Measurements from ENCODE around the gene LRP1B. TPM values are rescaled to one million over a fixed set of nuclear protein-coding genes. Genes with fewer than 3 reads are reported as not detected.

The LRP1B gene
- total and polyA plus RNA-seq, 2 donors (not counting 1 experiment from before 2014, with no cell fraction given), result not detected

DNA sequence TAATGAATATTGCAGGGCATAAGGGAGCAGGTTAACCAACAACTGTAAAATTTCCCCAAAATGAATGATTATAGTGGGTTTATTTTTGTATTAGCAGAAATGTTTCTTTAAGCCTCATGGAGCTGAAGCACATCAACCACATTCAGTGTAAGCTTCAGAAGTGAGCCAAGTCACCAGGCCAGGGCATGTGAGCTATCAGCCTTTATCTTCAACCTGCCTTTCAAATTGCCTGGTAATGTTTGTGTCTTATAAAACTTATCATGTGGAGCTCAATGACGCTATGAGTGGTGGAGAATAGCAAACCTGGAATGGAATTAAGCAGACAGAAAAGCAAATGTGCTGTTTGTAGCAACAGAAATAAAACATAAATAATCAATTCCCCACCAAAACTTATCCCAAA is 1068.4 kb downstream of the LRP1B start:
- CTCF ChIA-PET, result no interaction called here
- Mint-ChIP-seq H3K4me3 (no peak overlapping the region), H3K27ac (no peak overlapping the region), H3K27me3 (no peaks in the 10 kb centered on the region), H3K9me3 (ENCODE audit: insufficient read depth) (no peaks in the 10 kb centered on the region), H3K4me1 (no peaks in the 10 kb centered on the region)
- Histone ChIP-seq H3K4me1 (ENCODE audit: control insufficient read depth in 2 of 2, insufficient read depth in 2 of 2, low read length in 2 of 2) (no peaks in the 10 kb centered on the region), H3K79me2 (ENCODE audit: control insufficient read depth, insufficient read depth, low read length) (no peaks in the 10 kb centered on the region), H3K9ac (ENCODE audit: low read length) (no peak overlapping the region), H3K4me3 (ENCODE audit: control extremely low read depth in 1 of 5, extremely low read depth in 1 of 5, insufficient read depth in 1 of 5, low read depth in 2 of 5, low read length in 4 of 5) (no peak overlapping the region), H2AFZ (ENCODE audit: insufficient read depth, low read depth, low read length, poor library complexity, severe bottlenecking) (no peak overlapping the region), H3K27ac (ENCODE audit: low read length in 2 of 2) (no peak overlapping the region), H4K20me1 (ENCODE audit: control insufficient read depth, insufficient read depth, low read length, poor library complexity, severe bottlenecking) (no peaks in the 10 kb centered on the region), H3K9me3 (ENCODE audit: control extremely low read depth in 1 of 3, control insufficient read depth in 2 of 3, insufficient read depth in 1 of 3, low read length in 2 of 3) (no peaks in the 10 kb centered on the region), H3K36me3 (replicated peaks in 1 of 2; ENCODE audit: control extremely low read depth in 1 of 2, control insufficient read depth in 1 of 2, extremely low read depth in 1 of 2, insufficient read depth in 2 of 2, low read length in 1 of 2) (no peaks in the 10 kb centered on the region), H3K4me2 (replicated peaks; ENCODE audit: low read depth, low read length, poor library complexity, severe bottlenecking) (no peak overlapping the region), H3K27me3 (replicated peaks in 1 of 4; ENCODE audit: control extremely low read depth in 1 of 4, control insufficient read depth in 3 of 4, insufficient read depth in 4 of 4, low read length in 3 of 4) (no peaks in the 10 kb centered on the region)
- TF ChIP-seq CTCF (IDR thresholded peaks at IDR 0.05), result no peak
- TF ChIP-seq EZH2 (IDR thresholded peaks at IDR 0.05; ENCODE audit: borderline replicate concordance, insufficient read depth, low read depth, low read length, poor library complexity, severe bottlenecking), result no peak
- no CpG with 5 or more reads among the region's 1 CpG for WGBS (ENCODE audit: insufficient coverage)
- DNase-seq, result no peak
- ATAC-seq (ENCODE audit: low read depth), result no peak
- intact Hi-C loops (cut with micrococcal nuclease), result no loop called here
- POLR2A ChIA-PET, result no interaction called here

DNA sequence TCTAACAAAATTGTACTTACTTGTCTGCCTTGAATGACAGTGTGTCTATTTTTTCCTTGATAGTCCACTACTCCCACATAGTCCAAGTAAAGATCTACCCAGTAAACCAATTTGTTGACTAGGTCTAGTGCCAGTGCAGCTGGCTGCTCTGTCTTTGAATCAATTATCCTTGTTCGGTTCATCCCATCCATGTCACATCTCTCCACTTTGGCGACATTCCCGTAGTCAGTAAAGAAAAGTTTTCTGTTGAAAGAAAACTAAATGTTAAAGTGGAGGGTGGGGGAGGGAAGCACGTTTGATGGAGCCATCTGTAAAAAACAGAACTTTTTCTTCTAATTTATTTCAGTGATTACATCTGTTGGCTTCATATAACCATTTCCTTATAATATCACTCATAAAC is 1068.8 kb downstream of the LRP1B start:
- no peak overlapping the region for H2AFZ ChIP-seq (ENCODE audit: insufficient read depth, low read depth, low read length, poor library complexity, severe bottlenecking)
- DNase-seq (no peak), ATAC-seq (ENCODE audit: low read depth) (no peak)
- no peak overlapping the region for H3K4me3 ChIP-seq (ENCODE audit: control extremely low read depth in 1 of 5, extremely low read depth in 1 of 5, insufficient read depth in 1 of 5, low read depth in 2 of 5, low read length in 4 of 5)
- no peak overlapping the region for H3K27ac Mint-ChIP-seq
- H3K27ac ChIP-seq (ENCODE audit: low read length in 2 of 2), result no peak overlapping the region
- no peaks in the 10 kb centered on the region for H3K4me1 ChIP-seq (ENCODE audit: control insufficient read depth in 2 of 2, insufficient read depth in 2 of 2, low read length in 2 of 2)
- no peaks in the 10 kb centered on the region for H3K27me3 Mint-ChIP-seq
- intact Hi-C loops (cut with micrococcal nuclease), result no loop called here
- no peaks in the 10 kb centered on the region for H3K36me3 ChIP-seq (replicated peaks in 1 of 2; ENCODE audit: control extremely low read depth in 1 of 2, control insufficient read depth in 1 of 2, extremely low read depth in 1 of 2, insufficient read depth in 2 of 2, low read length in 1 of 2)
- no CpG with 5 or more reads among the region's 4 CpGs for WGBS (ENCODE audit: insufficient coverage)
- no peaks in the 10 kb centered on the region for H3K9me3 Mint-ChIP-seq (ENCODE audit: insufficient read depth)
- no peaks in the 10 kb centered on the region for H3K27me3 ChIP-seq (replicated peaks in 1 of 4; ENCODE audit: control extremely low read depth in 1 of 4, control insufficient read depth in 3 of 4, insufficient read depth in 4 of 4, low read length in 3 of 4)
- H3K4me3 Mint-ChIP-seq, result no peak overlapping the region
- H3K4me1 Mint-ChIP-seq, result no peaks in the 10 kb centered on the region
- H3K9me3 ChIP-seq (ENCODE audit: control extremely low read depth in 1 of 3, control insufficient read depth in 2 of 3, insufficient read depth in 1 of 3, low read length in 2 of 3), result no peaks in the 10 kb centered on the region
- H4K20me1 ChIP-seq (ENCODE audit: control insufficient read depth, insufficient read depth, low read length, poor library complexity, severe bottlenecking), result no peaks in the 10 kb centered on the region
- ChIA-PET CTCF (no interaction called here), POLR2A (no interaction called here)
- no peak overlapping the region for H3K9ac ChIP-seq (ENCODE audit: low read length)
- TF ChIP-seq EZH2 (IDR thresholded peaks at IDR 0.05; ENCODE audit: borderline replicate concordance, insufficient read depth, low read depth, low read length, poor library complexity, severe bottlenecking) (no peak), CTCF (IDR thresholded peaks at IDR 0.05) (no peak)
- no peak overlapping the region for H3K4me2 ChIP-seq (replicated peaks; ENCODE audit: low read depth, low read length, poor library complexity, severe bottlenecking)
- H3K79me2 ChIP-seq (ENCODE audit: control insufficient read depth, insufficient read depth, low read length), result no peaks in the 10 kb centered on the region
